GM12878 (cell line): ENCODE results near the gene ARL5A. TPM values are rescaled to one million over a fixed set of nuclear protein-coding genes. Genes with fewer than 3 reads are reported as not detected.

Experiments
- ATAC-seq: fragments of 200-7000 bp; cut with Tn5 transposase; 3 replicates; pipeline ENCODE4 v1.9.1; 2020; ENCODE audit warnings: mild to moderate bottlenecking, moderate library complexity
- BruUV-seq: library from RNA; stranded (reverse); fragments of 400-500 nt; replicated peaks from 2 replicates; lab custom pipeline; 2021; lab: Mats Ljungman, UMichigan
- CTCF ChIA-PET: fragments of 300-600 bp; sonication (Branson Sonifier 250); formaldehyde crosslinking; extraction: SDS; loops from one replicate; lab custom pipeline; 2021; ENCODE audit warnings: inconsistent platforms; lab: Yijun Ruan, JAX
- POLR2A ChIA-PET: fragments of 350-600 bp; formaldehyde crosslinking; extraction: SDS; loops from one replicate; lab custom pipeline; 2021; ENCODE audit warnings: inconsistent platforms; lab: Charles Lee
- RAD21 ChIA-PET: fragments of 300-600 bp; sonication (Branson Sonifier 250); formaldehyde crosslinking; loops from one replicate; lab custom pipeline; 2023; ENCODE audit warnings: antibody characterized with exemption; ENCODE audit not compliant: unreplicated experiment; lab: Charles Lee
- SMC1A ChIA-PET: fragments of 300-600 bp; sonication (Branson Sonifier 250); formaldehyde crosslinking; loops from one replicate; lab custom pipeline; 2023; ENCODE audit not compliant: unreplicated experiment, uncharacterized antibody; lab: Charles Lee
- DNase-seq: peaks from one replicate; pipeline ENCODE4 v3.0.0-alpha.2; 2011; ENCODE audit warnings: low read depth, low spot score
- FAIRE-seq: peaks from 3 replicates; lab custom pipeline; 2011; peaks lifted over from hg19 to GRCh38; lab: Jason Lieb, UNC
- H2AFZ ChIP-seq: 2 replicates; pipeline ENCODE4 v1.6.0; 2011; ENCODE audit warnings: low read depth, low read length, control low read depth; ENCODE audit not compliant: control insufficient read depth
- H3K27ac ChIP-seq: 2 replicates; pipeline ENCODE4 v1.5.1; 2011; ENCODE audit warnings: control low read depth; ENCODE audit not compliant: control insufficient read depth, insufficient read depth
- H3K27me3 ChIP-seq, 2 experiments: replicated peaks in 1 of 2; 2 replicates each; pipeline versions ENCODE4 v1.6.0 to v1.6.1; 2011; ENCODE audit warnings: low read length in 1 of 2; ENCODE audit not compliant: control insufficient read depth in 2 of 2, insufficient read depth in 2 of 2
- H3K36me3 ChIP-seq, 2 experiments: 2 replicates each; pipeline ENCODE4 v1.5.1; 2011; ENCODE audit warnings: low read length in 1 of 2; ENCODE audit not compliant: control insufficient read depth in 2 of 2, insufficient read depth in 2 of 2
- H3K4me1 ChIP-seq: 2 replicates; pipeline ENCODE4 v1.6.1; 2011; ENCODE audit warnings: mild to moderate bottlenecking, low read length, moderate library complexity, mixed read lengths; ENCODE audit not compliant: control insufficient read depth, insufficient read depth
- H3K4me2 ChIP-seq: 2 replicates; pipeline ENCODE4 v1.6.0; 2011; ENCODE audit warnings: control low read depth; ENCODE audit not compliant: control insufficient read depth, insufficient read depth
- H3K4me3 ChIP-seq: fragments of 200-600 bp; sonication (generic); 2 replicates; pipeline ENCODE4 v1.5.1; 2016
- H3K79me2 ChIP-seq: 2 replicates; pipeline ENCODE4 v1.6.0; 2011; ENCODE audit warnings: low read length; ENCODE audit not compliant: control insufficient read depth, insufficient read depth
- H3K9ac ChIP-seq: 2 replicates; pipeline ENCODE4 v1.8.0; 2011; ENCODE audit warnings: low read length, control low read depth, mixed read lengths; ENCODE audit not compliant: control insufficient read depth, insufficient read depth
- H3K9me3 ChIP-seq: replicated peaks from 3 replicates; pipeline ENCODE4 v1.5.1; 2011; ENCODE audit warnings: mild to moderate bottlenecking, low read length; ENCODE audit not compliant: control insufficient read depth, insufficient read depth
- H4K20me1 ChIP-seq: 2 replicates; pipeline ENCODE4 v1.6.0; 2011; ENCODE audit not compliant: control insufficient read depth, insufficient read depth
- ATF7 ChIP-seq: fragments of 450-650 bp; IDR thresholded peaks from 2 replicates; pipeline ENCODE4 v1.6.1; 2016; ENCODE audit warnings: low read depth, mild to moderate bottlenecking
- BACH1 ChIP-seq: fragments of 450-650 bp; IDR thresholded peaks from 2 replicates; pipeline ENCODE4 v1.6.1; 2017; ENCODE audit warnings: mild to moderate bottlenecking, borderline replicate concordance
- BCL11A ChIP-seq: IDR thresholded peaks from 2 replicates; pipeline ENCODE4 v1.6.1; 2011; ENCODE audit warnings: low read depth, low read length
- BHLHE40 ChIP-seq, 2 experiments: fragments of 450-650 bp in 1 of 2; IDR thresholded peaks; 2 replicates each; pipeline ENCODE4 v1.6.1; 2011 to 2017; ENCODE audit warnings: low read depth in 2 of 2, borderline replicate concordance in 1 of 2, improper control_type of control experiment in 1 of 2, low read length in 1 of 2, mild to moderate bottlenecking in 1 of 2
- CBFB ChIP-seq: IDR thresholded peaks from 2 replicates; pipeline ENCODE4 v1.6.1; 2016; ENCODE audit warnings: antibody characterized with exemption, low read depth
- CBX3 ChIP-seq: fragments of 200-600 bp; sonication (generic); IDR thresholded peaks from 2 replicates; pipeline ENCODE4 v1.6.1; 2016; ENCODE audit warnings: low read depth, borderline replicate concordance
- EGR1 ChIP-seq, 2 experiments: IDR thresholded peaks; 1 replicate in 1 of 2; 2 replicates in 1 of 2; pipeline ENCODE4 v1.6.1; 2011 to 2012; ENCODE audit warnings: low read depth in 2 of 2, low read length in 2 of 2, borderline replicate concordance in 1 of 2, mild to moderate bottlenecking in 1 of 2, moderate library complexity in 1 of 2
- EP300 ChIP-seq, 2 experiments: fragments of 150-350 bp in 1 of 2; IDR thresholded peaks; 2 replicates each; pipeline ENCODE4 v1.6.1; 2011 to 2012; ENCODE audit warnings: low read depth in 2 of 2, low read length in 2 of 2, borderline replicate concordance in 1 of 2, improper control_type of control experiment in 1 of 2, inconsistent platforms in 1 of 2; ENCODE audit not compliant: control insufficient read depth in 1 of 2
- ESRRA ChIP-seq: IDR thresholded peaks from 2 replicates; pipeline ENCODE4 v1.6.1; 2012; ENCODE audit warnings: mild to moderate bottlenecking, low read length, improper control_type of control experiment
- GATAD2B ChIP-seq: fragments of 450-650 bp; conservative IDR thresholded peaks from 2 replicates; pipeline ENCODE4 v1.6.1; 2017; ENCODE audit warnings: low read depth, mild to moderate bottlenecking, moderate library complexity
- HDAC6 ChIP-seq: fragments of 200-600 bp; sonication (generic); IDR thresholded peaks from one replicate; pipeline ENCODE4 v1.8.0; 2017; ENCODE audit warnings: antibody characterized with exemption; ENCODE audit not compliant: unreplicated experiment
- JUND ChIP-seq: IDR thresholded peaks from 2 replicates; pipeline ENCODE4 v1.6.1; 2012; ENCODE audit warnings: low read depth, mild to moderate bottlenecking, low read length, improper control_type of control experiment, moderate library complexity
- MTA3 ChIP-seq: IDR thresholded peaks from 2 replicates; pipeline ENCODE4 v1.6.1; 2012; ENCODE audit warnings: low read length, inconsistent platforms, borderline replicate concordance
- NFYA ChIP-seq: IDR thresholded peaks from 2 replicates; pipeline ENCODE4 v1.6.1; 2011; ENCODE audit warnings: low read depth, mild to moderate bottlenecking, low read length, improper control_type of control experiment, borderline replicate concordance
- POLR2AphosphoS2 ChIP-seq: IDR thresholded peaks from 2 replicates; pipeline ENCODE4 v1.6.1; 2011; ENCODE audit warnings: low read depth, mild to moderate bottlenecking, low read length, improper control_type of control experiment, moderate library complexity
- RBBP5 ChIP-seq: fragments of 200-600 bp; sonication (generic); conservative IDR thresholded peaks from 2 replicates; pipeline ENCODE4 v1.6.1; 2016
- YBX1 ChIP-seq: fragments of 450-650 bp; IDR thresholded peaks from 2 replicates; pipeline ENCODE4 v1.6.1; 2016; ENCODE audit warnings: antibody characterized with exemption
- ZNF622 ChIP-seq: fragments of 450-650 bp; IDR thresholded peaks from 2 replicates; pipeline ENCODE4 v1.6.1; 2017; ENCODE audit warnings: mild to moderate bottlenecking, inconsistent platforms
- WGBS: methylation state at CpG from one replicate; pipeline ENCODE4 v1.1.6; 2016; ENCODE audit warnings: low lambda C conversion rate; ENCODE audit not compliant: insufficient replicate concordance, insufficient coverage; ENCODE audit errors: missing lambda C conversion rate; 5-methylcytosine and 5-hydroxymethylcytosine counted together
- in situ Hi-C: fragments of 300-500 bp; cut with MboI; formaldehyde crosslinking; loops from 9 replicates; pipeline ENCODE4 v1.14.3; 2018; ENCODE audit warnings: mixed read lengths
- intact Hi-C: fragments of 100-400 bp; cut with micrococcal nuclease; formaldehyde crosslinking; loops from one replicate; pipeline ENCODE4 v1.14.2; 2022; ENCODE audit not compliant: unreplicated experiment
- polyA plus RNA-seq, 11 experiments: library from polyadenylated mRNA; depleted of rRNA in 4 of 11; unstranded in 6 of 11; stranded (reverse) in 5 of 11; fragments of >200 nt; fragmentation: Nextera tagmentation in 4 of 11; fragmentation: Illumina TruSeq in 1 of 11; extraction: Ambion mirVana in 4 of 11; extraction: Trizol in 1 of 11; gene quantifications; 1 replicate in 1 of 11; 2 replicates in 10 of 11; pipeline versions ENCODE4 v1.2.1 to v1.2.3, GENCODE V29; 2011 to 2016; ENCODE audit warnings: inconsistent platforms in 2 of 11, missing spikeins in 2 of 11, low read depth in 1 of 11
- total RNA-seq, 4 experiments: library from RNA; depleted of rRNA in 3 of 4; stranded (reverse); fragments of >200 nt in 3 of 4; fragmentation: Illumina TruSeq in 1 of 4; extraction: Trizol in 1 of 4; gene quantifications; 2 replicates each; pipeline versions ENCODE4 v1.2.1 to v1.2.3, GENCODE V29; 2013 to 2021
- TF ChIP-seq, protein P1 (sequence below): fragments of 450-650 bp; formaldehyde crosslinking; IDR thresholded peaks from 2 replicates; pipeline ENCODE4 v1.5.0; 2022; ENCODE audit warnings: mild to moderate bottlenecking, missing genetic modification characterization

The ARL5A gene
- total and polyA plus RNA-seq, 10 of the 15 experiments (the other 5 are each of a cell fraction or from before 2014, with no cell fraction given): 9.4 to 52.9 (median 32.0) TPM

DNA sequence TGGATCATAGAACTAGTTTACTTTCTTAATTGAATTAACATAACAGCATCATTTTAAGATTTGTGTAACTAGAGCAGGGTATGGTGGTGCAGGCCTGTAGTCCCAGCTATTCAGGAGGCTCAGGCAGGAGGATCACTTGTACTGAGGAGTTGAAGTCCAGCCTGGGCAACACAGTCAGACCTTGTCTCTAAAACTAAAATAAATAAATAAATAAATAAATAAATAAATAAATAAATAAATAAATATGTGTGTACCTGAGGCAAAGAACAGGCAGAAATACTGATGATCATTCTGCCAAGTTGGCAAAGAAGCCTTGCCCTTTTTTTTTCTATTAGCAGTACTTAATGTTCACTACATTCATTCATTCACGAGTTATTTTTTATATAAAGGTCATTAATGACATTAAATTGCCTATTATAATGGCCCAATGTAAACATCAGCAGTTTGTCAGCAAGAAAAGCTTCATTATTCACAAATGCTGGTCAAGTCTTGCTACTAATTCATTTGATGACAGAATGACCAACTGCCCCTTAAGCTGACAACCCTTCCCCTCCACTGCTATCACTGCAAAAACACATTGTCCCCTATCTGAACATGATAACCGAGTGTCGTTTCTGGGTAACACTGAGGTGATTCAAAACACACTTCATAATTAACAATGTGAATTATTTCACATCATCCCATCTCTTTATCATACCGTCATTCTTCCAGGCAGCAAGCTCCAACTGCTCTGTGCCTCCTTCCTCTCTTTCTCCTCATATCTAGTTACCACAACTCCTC is 39.0 kb downstream of the ARL5A start:
- no peak overlapping the region for H2AFZ ChIP-seq
- no TSS peak for BruUV-seq
- WGBS: 99% methylated on average over 4 of the region's 4 CpGs
- no peak overlapping the region for H3K9ac ChIP-seq
- H3K36me3 ChIP-seq: peaks cover 0 to 7% of the 10 kb centered on the region in 2 experiments; a peak in 3 of 4 replicates
- POLR2A ChIA-PET: no interaction called here
- ATAC-seq: no peak
- H3K79me2 ChIP-seq: no peaks in the 10 kb centered on the region
- no peak overlapping the region for H3K27ac ChIP-seq
- intact Hi-C loops: no loop called here
- no peaks in the 10 kb centered on the region for H3K4me1 ChIP-seq
- no peak for TF ChIP-seq BCL11A
- TF ChIP-seq MTA3: no peak
- TF ChIP-seq ESRRA: no peak
- TF ChIP-seq JUND: no peak
- TF ChIP-seq, protein P1, sequence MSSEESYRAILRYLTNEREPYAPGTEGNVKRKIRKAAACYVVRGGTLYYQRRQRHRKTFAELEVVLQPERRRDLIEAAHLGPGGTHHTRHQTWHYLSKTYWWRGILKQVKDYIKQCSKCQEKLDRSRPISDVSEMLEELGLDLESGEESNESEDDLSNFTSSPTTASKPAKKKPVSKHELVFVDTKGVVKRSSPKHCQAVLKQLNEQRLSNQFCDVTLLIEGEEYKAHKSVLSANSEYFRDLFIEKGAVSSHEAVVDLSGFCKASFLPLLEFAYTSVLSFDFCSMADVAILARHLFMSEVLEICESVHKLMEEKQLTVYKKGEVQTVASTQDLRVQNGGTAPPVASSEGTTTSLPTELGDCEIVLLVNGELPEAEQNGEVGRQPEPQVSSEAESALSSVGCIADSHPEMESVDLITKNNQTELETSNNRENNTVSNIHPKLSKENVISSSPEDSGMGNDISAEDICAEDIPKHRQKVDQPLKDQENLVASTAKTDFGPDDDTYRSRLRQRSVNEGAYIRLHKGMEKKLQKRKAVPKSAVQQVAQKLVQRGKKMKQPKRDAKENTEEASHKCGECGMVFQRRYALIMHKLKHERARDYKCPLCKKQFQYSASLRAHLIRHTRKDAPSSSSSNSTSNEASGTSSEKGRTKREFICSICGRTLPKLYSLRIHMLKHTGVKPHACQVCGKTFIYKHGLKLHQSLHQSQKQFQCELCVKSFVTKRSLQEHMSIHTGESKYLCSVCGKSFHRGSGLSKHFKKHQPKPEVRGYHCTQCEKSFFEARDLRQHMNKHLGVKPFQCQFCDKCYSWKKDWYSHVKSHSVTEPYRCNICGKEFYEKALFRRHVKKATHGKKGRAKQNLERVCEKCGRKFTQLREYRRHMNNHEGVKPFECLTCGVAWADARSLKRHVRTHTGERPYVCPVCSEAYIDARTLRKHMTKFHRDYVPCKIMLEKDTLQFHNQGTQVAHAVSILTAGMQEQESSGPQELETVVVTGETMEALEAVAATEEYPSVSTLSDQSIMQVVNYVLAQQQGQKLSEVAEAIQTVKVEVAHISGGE (CRISPR knock-in tag): no peak
- TF ChIP-seq CBFB: no peak
- no peak for TF ChIP-seq EGR1 (IDR thresholded peaks at IDR 0.05; ENCODE audit: borderline replicate concordance in 1 of 2, low read depth in 2 of 2, low read length in 2 of 2)
- TF ChIP-seq GATAD2B: no peak
- TF ChIP-seq ATF7: no peak
- no peak for TF ChIP-seq CBX3
- TF ChIP-seq BACH1: no peak
- TF ChIP-seq HDAC6: no peak
- no peak for TF ChIP-seq YBX1
- TF ChIP-seq EP300 (IDR thresholded peaks at IDR 0.05; ENCODE audit: borderline replicate concordance in 1 of 2, control insufficient read depth in 1 of 2, low read depth in 2 of 2, low read length in 2 of 2): no peak
- TF ChIP-seq ZNF622: no peak
- TF ChIP-seq BHLHE40 (IDR thresholded peaks at IDR 0.05; ENCODE audit: borderline replicate concordance in 1 of 2, low read depth in 2 of 2, low read length in 1 of 2): no peak
- TF ChIP-seq POLR2AphosphoS2: no peak
- no peak for TF ChIP-seq NFYA
- TF ChIP-seq RBBP5: no peak
- H3K4me2 ChIP-seq: no peak overlapping the region
- DNase-seq: no peak
- H3K27me3 ChIP-seq: no peaks in the 10 kb centered on the region
- SMC1A ChIA-PET: interaction anchor here (0.7 to 1.9 kb wide), 3 partner anchors 12 to 39 kb away, joined by 3 to 6 read pairs (median 3); partner anchors contain the start of gene ARL5A
- H3K9me3 ChIP-seq: no peaks in the 10 kb centered on the region; the same call in 2 of the 3 replicates
- H3K4me3 ChIP-seq: no peak overlapping the region
- in situ Hi-C loops: no loop called here
- H4K20me1 ChIP-seq: no peaks in the 10 kb centered on the region
- FAIRE-seq: no peak
- CTCF ChIA-PET: interaction anchor here (1.3 kb wide), 1 partner anchor 17 kb away, joined by 4 read pairs; no protein-coding TSS in a partner anchor
- RAD21 ChIA-PET: no interaction called here
